WERI-Rb-1 (cell line): Measurements from ENCODE around the gene GATAD2B.

Experiments
- DNase-seq: peaks from one replicate; pipeline ENCODE4 v3.0.0-alpha.2; 2020
- H3K27ac ChIP-seq: fragments of 250-450 bp; sonication (Bioruptor Pico); 2 replicates; pipeline ENCODE4 v1.5.1; 2020; ENCODE audit warnings: mild to moderate bottlenecking, moderate library complexity
- H3K27me3 ChIP-seq: fragments of 250-450 bp; sonication (Bioruptor Pico); 2 replicates; pipeline ENCODE4 v1.5.1; 2021; ENCODE audit warnings: mild to moderate bottlenecking, low read depth, moderate library complexity; ENCODE audit not compliant: insufficient read depth, severe bottlenecking
- H3K36me3 ChIP-seq: fragments of 250-450 bp; sonication (Bioruptor Pico); 2 replicates; pipeline ENCODE4 v1.5.1; 2020; ENCODE audit warnings: mild to moderate bottlenecking, moderate library complexity
- H3K4me3 ChIP-seq: 2 replicates; pipeline ENCODE4 v1.5.1; 2011; ENCODE audit warnings: low read depth, mild to moderate bottlenecking, control low read depth, low read length
- H3K9me3 ChIP-seq: fragments of 250-450 bp; sonication (Bioruptor Pico); 2 replicates; pipeline ENCODE4 v1.5.1; 2021; ENCODE audit warnings: mild to moderate bottlenecking, moderate library complexity; ENCODE audit not compliant: severe bottlenecking
- CTCF ChIP-seq: IDR thresholded peaks from 2 replicates; pipeline ENCODE4 v1.5.1; 2011; ENCODE audit warnings: low read depth, mild to moderate bottlenecking, control low read depth, inconsistent platforms, low read length

The GATAD2B gene

GRCh38 chr1:153926405-153926804 lies 3.6 kb upstream of the GATAD2B start:
- peaks cover 31% of the 10 kb centered on the region for H3K36me3 ChIP-seq
- no peaks in the 10 kb centered on the region for H3K27me3 ChIP-seq
- no peak for TF ChIP-seq CTCF
- no peak overlapping the region for H3K27ac ChIP-seq
- H3K4me3 ChIP-seq = no peak overlapping the region
- no peaks in the 10 kb centered on the region for H3K9me3 ChIP-seq
- no peak for DNase-seq

DNA sequence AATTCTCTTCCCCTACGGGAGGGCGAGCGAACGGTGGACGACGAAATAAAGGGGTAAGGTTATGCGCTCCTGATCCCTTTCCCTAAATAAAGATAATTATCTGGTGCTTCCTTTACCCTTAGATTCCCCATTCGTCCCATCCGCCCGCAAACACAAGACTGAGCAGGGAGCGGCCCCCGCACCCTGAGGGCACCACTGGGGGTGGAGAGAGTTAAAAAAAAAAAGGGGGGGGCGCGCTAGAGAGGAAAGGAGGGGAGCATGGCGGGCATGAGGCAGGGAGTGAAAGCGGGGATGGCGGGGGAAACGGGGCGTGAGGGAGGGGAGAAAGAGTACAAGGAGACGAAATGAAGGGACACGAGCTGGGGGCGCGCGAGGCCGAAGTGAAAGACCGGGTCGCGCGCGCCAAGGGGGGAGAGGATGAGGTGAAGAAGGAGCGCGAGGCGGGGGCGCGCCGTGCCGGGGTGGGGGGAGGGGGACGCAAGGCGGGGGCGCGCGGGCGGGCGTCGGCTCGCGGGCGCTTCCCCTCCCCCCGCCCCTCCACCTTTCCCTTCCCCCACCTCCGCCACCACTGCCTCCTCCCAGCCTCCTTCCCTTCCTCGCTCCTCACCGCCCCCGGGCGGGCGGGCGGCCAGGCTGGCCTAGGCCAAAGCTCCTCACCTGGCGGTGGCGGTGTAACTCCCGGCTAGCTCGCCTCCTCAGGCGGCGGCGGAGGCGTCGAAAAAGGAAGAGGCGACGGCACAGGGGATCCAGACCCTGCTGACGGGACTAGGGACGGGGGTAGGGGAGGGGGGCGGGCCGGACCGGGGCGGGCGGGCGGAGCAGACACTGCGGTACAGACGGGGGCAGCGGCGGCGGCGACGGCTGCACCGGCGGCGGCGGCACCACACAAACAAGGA lies 448 bp downstream of the GATAD2B start:
- H3K36me3 ChIP-seq = peaks cover 47% of the 10 kb centered on the region
- peak; percentile 94 for DNase-seq
- H3K27ac ChIP-seq = peak overlapping the region; percentile 96
- H3K4me3 ChIP-seq = peak overlapping the region; percentile 88
- H3K27me3 ChIP-seq = no peaks in the 10 kb centered on the region
- TF ChIP-seq CTCF = peak; percentile 64
- H3K9me3 ChIP-seq = no peaks in the 10 kb centered on the region

DNA sequence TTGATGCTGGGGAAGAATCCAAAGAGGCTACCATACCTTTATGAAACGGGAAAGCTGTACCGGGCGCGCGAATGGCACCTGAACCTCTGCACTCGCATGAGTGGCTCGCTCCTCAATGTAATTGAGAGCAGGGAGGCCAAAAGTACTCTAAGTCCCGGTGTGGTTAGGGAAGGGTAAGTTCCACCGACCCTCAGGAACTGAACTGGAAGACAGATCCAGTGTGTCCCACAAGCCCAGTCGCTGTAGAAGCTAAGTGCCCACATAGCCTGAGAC lies 1.0 kb downstream of the GATAD2B start:
- Histone ChIP-seq H3K9me3 (no peaks in the 10 kb centered on the region), H3K4me3 (peak overlapping the region; percentile 88), H3K27me3 (no peaks in the 10 kb centered on the region), H3K36me3 (peaks cover 52% of the 10 kb centered on the region), H3K27ac (peak overlapping the region; percentile 96)
- DNase-seq = no peak
- TF ChIP-seq CTCF = no peak

- Histone ChIP-seq H3K36me3 (peaks cover 57% of the 10 kb centered on the region), H3K27ac (peak overlapping the region; percentile 96), H3K4me3 (peak overlapping the region; percentile 88), H3K27me3 (no peaks in the 10 kb centered on the region), H3K9me3 (no peaks in the 10 kb centered on the region)
- TF ChIP-seq CTCF = no peak
- DNase-seq = no peak
These were observed 1.5 kb downstream of the GATAD2B start for GRCh38 chr1:153921080-153921802.

DNA sequence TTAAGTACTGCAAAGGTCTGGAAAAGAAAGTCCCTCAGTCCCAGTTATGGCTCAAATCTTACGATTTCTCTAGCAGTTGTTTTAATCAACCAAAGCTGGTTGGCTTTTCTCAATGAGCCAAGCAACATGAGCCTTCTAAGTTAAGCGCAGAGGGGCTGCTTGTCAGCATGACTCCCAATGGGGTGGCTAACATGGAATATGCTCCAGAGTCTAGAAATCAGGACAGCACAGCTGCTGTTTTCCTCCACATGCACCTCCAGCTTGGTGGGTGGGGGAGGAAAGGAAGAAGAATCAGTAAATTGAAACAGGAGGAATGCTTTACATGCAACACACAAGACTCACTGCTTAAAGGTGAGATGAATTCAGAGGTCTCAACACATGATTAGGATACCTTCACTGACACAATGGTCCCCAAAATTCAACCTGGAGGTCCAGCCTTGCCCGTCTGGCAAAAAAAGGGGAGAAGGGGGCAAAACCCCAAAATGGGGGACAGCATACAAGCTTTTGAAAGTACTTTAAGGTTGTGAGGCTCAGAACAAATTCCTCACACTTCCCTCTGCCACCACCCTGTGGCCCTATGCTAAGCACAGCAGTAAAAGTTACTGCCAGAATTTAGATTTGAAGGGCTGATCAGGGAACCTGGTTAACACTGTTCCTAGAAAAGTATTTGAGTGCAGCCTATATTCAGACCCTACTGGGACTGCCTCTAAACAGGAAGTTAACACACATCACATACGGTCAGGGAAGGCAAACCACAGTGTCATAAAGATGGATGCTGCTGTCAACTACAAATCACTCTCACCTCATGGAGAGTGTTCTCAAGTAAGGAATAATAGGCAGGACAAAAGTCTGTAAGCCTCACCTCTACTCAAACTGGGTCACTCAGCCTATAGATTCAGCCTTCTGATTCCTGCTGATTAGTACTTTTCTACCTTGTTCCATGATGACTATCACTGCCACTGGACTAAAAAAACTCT lies 2.6 kb downstream of the GATAD2B start:
- Histone ChIP-seq H3K4me3 (no peak overlapping the region), H3K27ac (no peak overlapping the region), H3K9me3 (no peaks in the 10 kb centered on the region), H3K27me3 (no peaks in the 10 kb centered on the region), H3K36me3 (peaks cover 68% of the 10 kb centered on the region)
- DNase-seq = no peak
- peak; percentile 29 for TF ChIP-seq CTCF
